ENCODE measurements around the gene PTGDS. TPM values are rescaled to one million over a fixed set of nuclear protein-coding genes. Genes with fewer than 3 reads are reported as not detected.

Gene PTGDS
- total and polyA plus RNA-seq, 10 donors = 134 to 1,396 (median 412) TPM

DNA sequence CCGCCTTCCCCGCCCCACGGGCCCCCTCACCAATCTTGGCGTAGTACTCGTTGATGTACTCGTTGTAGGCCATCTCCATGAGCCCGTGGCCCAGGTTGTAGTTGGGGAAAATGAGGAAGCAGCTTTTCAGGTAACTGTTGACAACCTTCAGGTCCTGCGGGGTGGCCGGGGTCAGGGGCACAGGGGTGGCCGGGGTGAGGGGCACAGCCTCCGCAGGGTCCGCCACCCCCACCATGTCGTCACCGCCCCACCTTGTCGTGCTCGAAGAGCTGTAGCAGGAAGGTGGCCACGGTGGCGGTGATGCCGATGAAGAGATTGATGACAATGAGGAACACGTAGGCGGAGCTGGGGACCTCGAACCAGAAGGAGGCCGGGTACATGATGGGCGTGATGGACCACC lies 33.9 kb downstream of the PTGDS start:
- WGBS, 5 donors = 88 to 96% (median 94%) methylated on average over 20 to 24 of the region's 24 CpGs
- no peak for DNase-seq
- intact Hi-C loops (cut with DNase I; ENCODE audit: low total_unique reads) = no loop called here
- peaks cover 0 to 90% (median 62%) of the 10 kb centered on the region in 6 donors for H3K36me3 ChIP-seq
- no peaks in the 10 kb centered on the region for H3K27me3 ChIP-seq (replicated peaks in 1 of 7)
- no peaks in the 10 kb centered on the region for H3K9me3 ChIP-seq
- no peak overlapping the region for H3K27ac ChIP-seq
- H3K4me1 ChIP-seq = peaks cover 0 to 8% (median under 1%) of the 10 kb centered on the region in 6 donors
- no peak for TF ChIP-seq POLR2A (IDR thresholded peaks at IDR 0.05)
- no peak for TF ChIP-seq POLR2AphosphoS5 (IDR thresholded peaks at IDR 0.05)
- TF ChIP-seq, protein P1, sequence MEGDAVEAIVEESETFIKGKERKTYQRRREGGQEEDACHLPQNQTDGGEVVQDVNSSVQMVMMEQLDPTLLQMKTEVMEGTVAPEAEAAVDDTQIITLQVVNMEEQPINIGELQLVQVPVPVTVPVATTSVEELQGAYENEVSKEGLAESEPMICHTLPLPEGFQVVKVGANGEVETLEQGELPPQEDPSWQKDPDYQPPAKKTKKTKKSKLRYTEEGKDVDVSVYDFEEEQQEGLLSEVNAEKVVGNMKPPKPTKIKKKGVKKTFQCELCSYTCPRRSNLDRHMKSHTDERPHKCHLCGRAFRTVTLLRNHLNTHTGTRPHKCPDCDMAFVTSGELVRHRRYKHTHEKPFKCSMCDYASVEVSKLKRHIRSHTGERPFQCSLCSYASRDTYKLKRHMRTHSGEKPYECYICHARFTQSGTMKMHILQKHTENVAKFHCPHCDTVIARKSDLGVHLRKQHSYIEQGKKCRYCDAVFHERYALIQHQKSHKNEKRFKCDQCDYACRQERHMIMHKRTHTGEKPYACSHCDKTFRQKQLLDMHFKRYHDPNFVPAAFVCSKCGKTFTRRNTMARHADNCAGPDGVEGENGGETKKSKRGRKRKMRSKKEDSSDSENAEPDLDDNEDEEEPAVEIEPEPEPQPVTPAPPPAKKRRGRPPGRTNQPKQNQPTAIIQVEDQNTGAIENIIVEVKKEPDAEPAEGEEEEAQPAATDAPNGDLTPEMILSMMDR (IDR thresholded peaks at IDR 0.05 in 8 of 11, conservative IDR thresholded peaks at IDR 0.05 in 3 of 11) = no peak
- H3K4me3 ChIP-seq = no peak overlapping the region

DNA sequence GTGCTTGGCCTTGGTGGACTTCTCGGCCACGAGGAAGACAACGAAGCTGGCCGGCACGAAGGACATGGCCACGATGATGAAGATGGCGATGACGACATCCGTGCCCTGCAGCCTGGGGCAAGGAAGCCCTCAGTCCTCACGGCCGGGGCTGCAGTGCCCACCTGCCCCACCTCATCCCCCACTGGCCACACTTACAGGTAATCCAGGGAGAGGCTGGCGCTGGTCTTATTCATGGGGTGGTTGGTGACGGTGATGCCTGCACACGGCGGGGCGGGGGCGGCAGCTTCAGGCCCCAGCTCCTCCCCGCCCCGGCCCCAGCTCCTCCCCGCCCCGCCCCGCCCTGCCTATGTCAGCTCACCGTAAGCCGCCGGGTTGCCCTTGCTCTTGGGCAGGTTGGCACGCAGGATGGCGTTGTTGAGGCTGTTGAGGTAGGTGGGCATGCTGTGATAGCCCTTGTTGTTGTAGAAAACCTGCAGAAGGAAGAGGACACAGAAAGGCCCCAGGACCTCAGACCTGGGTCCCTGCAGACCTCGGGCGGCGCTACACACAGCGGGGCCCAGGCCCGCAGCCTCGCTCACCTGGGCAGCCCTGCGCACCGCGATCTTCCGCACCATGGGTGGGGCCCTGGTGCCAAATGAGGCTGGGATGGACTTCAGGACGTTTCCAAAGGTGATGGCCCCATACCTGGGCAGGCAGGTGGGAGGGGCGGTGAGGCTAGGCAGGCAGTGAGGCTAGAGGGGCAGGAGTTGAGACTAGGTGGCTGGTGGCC lies 34.8 kb downstream of the PTGDS start:
- no peak for DNase-seq
- intact Hi-C loops (cut with DNase I; ENCODE audit: low total_unique reads) = no loop called here
- peaks cover 0 to 99% (median 71%) of the 10 kb centered on the region in 6 donors for H3K36me3 ChIP-seq
- H3K4me3 ChIP-seq = no peak overlapping the region
- no peak overlapping the region for H3K27ac ChIP-seq
- WGBS, 5 donors = 89 to 95% (median 91%) methylated on average over 31 to 39 of the region's 39 CpGs
- TF ChIP-seq, protein P1 (IDR thresholded peaks at IDR 0.05 in 8 of 11, conservative IDR thresholded peaks at IDR 0.05 in 3 of 11) = no peak
- TF ChIP-seq POLR2AphosphoS5 (IDR thresholded peaks at IDR 0.05) (no peak), POLR2A (IDR thresholded peaks at IDR 0.05) (no peak)
- no peaks in the 10 kb centered on the region for H3K9me3 ChIP-seq
- no peaks in the 10 kb centered on the region for H3K27me3 ChIP-seq (replicated peaks in 1 of 7)
- no peaks in the 10 kb centered on the region for H3K4me1 ChIP-seq

DNA sequence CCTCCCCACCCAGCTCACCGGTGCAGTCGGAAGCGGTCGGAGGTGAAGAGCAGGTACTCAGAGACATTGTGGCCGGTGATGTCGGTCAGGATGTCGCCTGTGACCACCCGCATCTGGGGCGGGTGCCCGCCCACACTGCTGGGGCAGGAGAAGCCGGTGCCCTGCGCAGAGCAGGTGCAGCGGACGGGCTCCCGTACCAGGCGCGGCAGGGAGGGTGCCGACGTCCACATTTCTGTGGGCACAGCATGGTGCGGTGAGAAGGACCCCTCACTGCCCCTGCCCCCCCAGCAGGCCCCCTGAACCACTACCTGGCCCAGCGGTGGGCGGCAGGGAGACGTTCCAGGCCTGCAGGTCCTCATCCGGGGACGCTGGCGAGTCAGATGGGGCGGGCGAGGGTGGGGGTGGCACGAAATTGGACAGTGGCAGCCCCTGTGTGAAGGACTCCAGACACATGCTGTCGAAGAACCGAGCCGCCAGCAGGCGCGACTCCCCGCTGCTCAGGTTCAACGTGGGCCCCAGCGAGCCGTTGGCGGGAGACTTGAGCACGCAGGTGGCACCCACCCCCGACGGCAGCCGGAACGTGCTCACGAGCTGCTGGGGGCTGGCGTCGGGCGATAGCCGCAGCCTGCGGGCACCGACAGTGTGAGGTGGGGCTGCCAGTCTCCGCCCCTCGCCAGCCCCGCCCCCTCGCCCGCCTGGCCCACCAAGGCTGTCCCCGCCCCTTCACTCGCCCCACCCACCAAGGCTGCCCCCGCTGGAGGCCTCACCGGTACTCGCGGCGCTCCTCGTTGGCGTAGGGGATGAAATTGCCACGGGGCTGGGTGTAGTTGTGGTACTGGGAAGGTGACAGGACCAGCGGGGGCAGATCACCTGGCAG lies 35.6 kb downstream of the PTGDS start:
- H3K4me1 ChIP-seq = no peaks in the 10 kb centered on the region
- H3K27ac ChIP-seq = no peak overlapping the region
- no peak overlapping the region for H3K4me3 ChIP-seq
- TF ChIP-seq, protein P1 (IDR thresholded peaks at IDR 0.05 in 8 of 11, conservative IDR thresholded peaks at IDR 0.05 in 3 of 11) = no peak
- TF ChIP-seq POLR2AphosphoS5 (IDR thresholded peaks at IDR 0.05) (no peak), POLR2A (IDR thresholded peaks at IDR 0.05) (no peak)
- H3K9me3 ChIP-seq = no peaks in the 10 kb centered on the region
- WGBS, 5 donors = 89 to 93% (median 91%) methylated on average over 16 to 67 of the region's 67 CpGs
- no peaks in the 10 kb centered on the region for H3K27me3 ChIP-seq (replicated peaks in 1 of 7)
- intact Hi-C loops (cut with DNase I; ENCODE audit: low total_unique reads) = no loop called here
- peaks cover 0 to 99% (median 77%) of the 10 kb centered on the region in 6 donors for H3K36me3 ChIP-seq
- DNase-seq = no peak

DNA sequence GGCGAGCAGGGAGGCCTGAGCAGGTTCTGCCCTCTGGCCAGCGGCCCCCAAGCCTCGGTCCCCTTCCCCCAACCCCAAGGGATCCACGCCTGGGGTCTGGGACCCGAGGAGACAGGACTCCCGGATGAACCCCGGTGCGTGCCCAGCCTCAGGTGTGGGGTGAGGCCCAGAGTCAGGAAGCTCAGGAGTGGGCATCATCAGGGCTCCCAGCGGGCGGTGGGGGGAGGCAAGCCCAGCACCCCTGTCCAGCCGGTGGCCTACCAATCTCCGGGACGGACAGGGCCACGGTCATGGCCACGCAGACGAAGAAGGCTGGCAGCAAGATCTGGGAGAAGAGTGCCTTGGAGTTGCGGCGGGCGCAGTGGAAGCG lies 36.3 kb downstream of the PTGDS start:
- Histone ChIP-seq H3K4me1 (no peaks in the 10 kb centered on the region), H3K27ac (no peak overlapping the region), H3K4me3 (no peak overlapping the region), H3K9me3 (no peaks in the 10 kb centered on the region), H3K27me3 (replicated peaks in 1 of 7) (no peaks in the 10 kb centered on the region), H3K36me3 (peaks cover 0 to 97% (median 76%) of the 10 kb centered on the region in 6 donors)
- intact Hi-C loops (cut with DNase I; ENCODE audit: low total_unique reads) = no loop called here
- TF ChIP-seq, protein P1 (IDR thresholded peaks at IDR 0.05 in 8 of 11, conservative IDR thresholded peaks at IDR 0.05 in 3 of 11) = no peak
- TF ChIP-seq POLR2A (IDR thresholded peaks at IDR 0.05) (no peak), POLR2AphosphoS5 (IDR thresholded peaks at IDR 0.05) (no peak)
- no peak for DNase-seq
- 87 to 98% (median 95%) methylated on average over 3 to 20 of the region's 20 CpGs for WGBS, 5 donors
